ENCODE data around the gene KRTAP10-10.
"Not testable (repeated sequence)": the region's sequence is repeated elsewhere in the genome, so short reads cannot be mapped to it uniquely, and the experiment has no call there.

The KRTAP10-10 gene

GRCh38 chr21:44626262-44626661 lies 10.9 kb upstream of the KRTAP10-10 start:
- no peak for DNase-seq (ENCODE audit: low read depth, low spot score)

GRCh38 chr21:44626673-44627143 lies 10.4 kb upstream of the KRTAP10-10 start, which contains the start of gene KRTAP10-9:
Gene KRTAP10-9 (plus strand): TSS chr21:44627093. CDS start chr21:44627172, 79 bp downstream.
- no peak for DNase-seq (ENCODE audit: low read depth, low spot score)

- DNase-seq (ENCODE audit: low read depth, low spot score), result not testable (repeated sequence)
Measured at GRCh38 chr21:44627181-44627822, 9.9 kb upstream of the KRTAP10-10 start.

GRCh38 chr21:44627831-44628233 lies 9.3 kb upstream of the KRTAP10-10 start:
- not testable (repeated sequence) for DNase-seq (ENCODE audit: low read depth, low spot score)

- DNase-seq (ENCODE audit: low read depth, low spot score), result no peak
Measured at GRCh38 chr21:44628707-44629391, 8.3 kb upstream of the KRTAP10-10 start.

GRCh38 chr21:44630440-44630839 lies 6.7 kb upstream of the KRTAP10-10 start:
- no peak for DNase-seq (ENCODE audit: low read depth, low spot score)

GRCh38 chr21:44632067-44632466 lies 5.1 kb upstream of the KRTAP10-10 start:
- no peak for DNase-seq (ENCODE audit: low read depth, low spot score)

- no peak for DNase-seq (ENCODE audit: low read depth, low spot score)
Measured at GRCh38 chr21:44636209-44637017, 743 bp upstream of the KRTAP10-10 start.

- DNase-seq (ENCODE audit: low read depth, low spot score), result not testable (repeated sequence)
Measured at GRCh38 chr21:44637851-44638348, 744 bp downstream of the KRTAP10-10 start.

GRCh38 chr21:44638506-44639330 lies 1.6 kb downstream of the KRTAP10-10 start:
- not testable (repeated sequence) for DNase-seq (ENCODE audit: low read depth, low spot score)

- no peak for DNase-seq (ENCODE audit: low read depth, low spot score)
Measured at GRCh38 chr21:44639331-44639655, 2.1 kb downstream of the KRTAP10-10 start.

GRCh38 chr21:44640761-44641160 lies 3.6 kb downstream of the KRTAP10-10 start:
- no peak for DNase-seq (ENCODE audit: low read depth, low spot score)

GRCh38 chr21:44643741-44644310 lies 6.7 kb downstream of the KRTAP10-10 start:
- DNase-seq (ENCODE audit: low read depth, low spot score), result no peak

- no peak for DNase-seq (ENCODE audit: low read depth, low spot score)
Measured at GRCh38 chr21:44644878-44645277, 7.7 kb downstream of the KRTAP10-10 start.

- DNase-seq (ENCODE audit: low read depth, low spot score), result peak; percentile 34
Measured at GRCh38 chr21:44646366-44647221, 9.4 kb downstream of the KRTAP10-10 start, which contains the start of gene KRTAP10-11. Gene KRTAP10-11 (plus strand): TSS chr21:44646414. CDS start chr21:44646459, 45 bp downstream.

- DNase-seq (ENCODE audit: low read depth, low spot score), result peak; percentile 62
Measured at GRCh38 chr21:44647222-44647552, 10.0 kb downstream of the KRTAP10-10 start.

- no peak for DNase-seq (ENCODE audit: low read depth, low spot score)
Measured at GRCh38 chr21:44648557-44649311, 11.6 kb downstream of the KRTAP10-10 start.

- no peak for DNase-seq (ENCODE audit: low read depth, low spot score)
Measured at GRCh38 chr21:44649521-44650100, 12.5 kb downstream of the KRTAP10-10 start.
